Lower leg skin (tissue), 3 donors: ENCODE measurements around the gene FIBIN.

Source experiments
- POLR2A ChIP-seq, 2 donors: fragments of 450-650 bp; IDR thresholded peaks; one replicate each; pipeline ENCODE4 v1.6.1; 2016 to 2017; ENCODE audit warnings: antibody characterized with exemption in 2 of 2, mild to moderate bottlenecking in 1 of 2, moderate library complexity in 1 of 2
- TF ChIP-seq, protein P1 (sequence below), 3 donors: fragments of 450-650 bp; IDR thresholded peaks; one replicate each; pipeline ENCODE4 v1.5.1; 2016; ENCODE audit warnings: antibody characterized with exemption in 3 of 3, mild to moderate bottlenecking in 3 of 3, moderate library complexity in 2 of 3

DNA sequence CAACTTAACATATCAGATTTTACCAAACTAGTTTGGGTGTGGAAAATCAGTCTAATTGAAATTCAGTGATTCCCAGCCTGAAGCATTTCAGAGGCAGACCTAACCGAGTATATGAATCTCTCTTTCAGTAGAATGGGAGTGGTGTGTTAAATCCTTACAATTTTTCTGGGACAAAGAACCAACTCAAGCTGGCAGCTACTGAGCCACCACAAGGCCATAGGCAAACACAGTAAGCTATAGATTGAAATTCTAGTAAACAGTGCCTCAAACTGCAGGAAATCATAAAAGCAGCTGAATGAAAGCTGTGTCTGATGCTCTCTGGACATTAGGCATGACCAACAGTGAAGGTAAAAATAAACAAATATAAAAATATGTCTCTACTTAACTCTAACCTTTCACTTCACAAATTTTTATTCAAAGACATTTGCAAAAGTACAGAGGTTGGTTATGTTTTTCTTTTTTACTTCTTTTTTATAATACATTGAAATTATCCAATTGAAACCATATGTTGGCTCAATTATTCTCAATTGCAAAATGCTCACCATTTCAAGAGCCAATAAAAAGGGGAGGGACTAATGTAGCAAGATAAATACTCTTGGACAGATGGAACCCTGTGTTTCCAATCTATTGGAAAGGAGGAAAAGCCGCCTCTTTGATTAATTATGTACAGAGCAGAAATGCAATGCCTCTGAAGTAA is 35.8 kb upstream of the FIBIN start:
- TF ChIP-seq, protein P1, sequence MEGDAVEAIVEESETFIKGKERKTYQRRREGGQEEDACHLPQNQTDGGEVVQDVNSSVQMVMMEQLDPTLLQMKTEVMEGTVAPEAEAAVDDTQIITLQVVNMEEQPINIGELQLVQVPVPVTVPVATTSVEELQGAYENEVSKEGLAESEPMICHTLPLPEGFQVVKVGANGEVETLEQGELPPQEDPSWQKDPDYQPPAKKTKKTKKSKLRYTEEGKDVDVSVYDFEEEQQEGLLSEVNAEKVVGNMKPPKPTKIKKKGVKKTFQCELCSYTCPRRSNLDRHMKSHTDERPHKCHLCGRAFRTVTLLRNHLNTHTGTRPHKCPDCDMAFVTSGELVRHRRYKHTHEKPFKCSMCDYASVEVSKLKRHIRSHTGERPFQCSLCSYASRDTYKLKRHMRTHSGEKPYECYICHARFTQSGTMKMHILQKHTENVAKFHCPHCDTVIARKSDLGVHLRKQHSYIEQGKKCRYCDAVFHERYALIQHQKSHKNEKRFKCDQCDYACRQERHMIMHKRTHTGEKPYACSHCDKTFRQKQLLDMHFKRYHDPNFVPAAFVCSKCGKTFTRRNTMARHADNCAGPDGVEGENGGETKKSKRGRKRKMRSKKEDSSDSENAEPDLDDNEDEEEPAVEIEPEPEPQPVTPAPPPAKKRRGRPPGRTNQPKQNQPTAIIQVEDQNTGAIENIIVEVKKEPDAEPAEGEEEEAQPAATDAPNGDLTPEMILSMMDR (IDR thresholded peaks at IDR 0.05), result no peak
- no peak for TF ChIP-seq POLR2A (IDR thresholded peaks at IDR 0.05)
